Activated T-cell treated with anti-CD3 and anti-CD28 coated beads for 48 hours (primary cell): ENCODE results near the gene PTGR3.

ENCODE experiments used
- DNase-seq: peaks from one replicate; pipeline ENCODE4 v3.0.0-alpha.2; 2020; ENCODE audit warnings: low read depth

The PTGR3 gene

DNA sequence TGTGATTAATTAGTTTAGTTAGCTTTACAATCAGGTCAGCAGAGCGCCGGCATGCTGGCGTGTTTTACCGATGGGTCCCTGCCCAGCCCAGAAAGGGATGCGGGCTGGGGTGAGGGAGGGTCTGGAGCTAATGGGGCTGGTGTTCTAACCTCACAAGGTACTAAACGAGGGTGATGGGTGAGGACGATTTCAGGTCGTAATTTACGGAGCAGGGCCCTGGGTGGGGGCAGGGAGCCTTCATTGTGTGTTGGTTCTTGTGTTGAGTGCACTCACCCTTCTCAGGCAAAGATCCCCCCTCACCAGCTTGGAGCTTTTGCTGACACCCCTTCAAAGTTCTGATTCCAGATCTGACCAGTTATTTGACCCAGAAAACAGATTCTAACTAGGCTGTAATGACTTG, 39.5 kb downstream of the PTGR3 start:
- no peak for DNase-seq

- no peak for DNase-seq
Observed at GRCh38 chr18:75168619-75169018, 40.3 kb downstream of the PTGR3 start.

DNA sequence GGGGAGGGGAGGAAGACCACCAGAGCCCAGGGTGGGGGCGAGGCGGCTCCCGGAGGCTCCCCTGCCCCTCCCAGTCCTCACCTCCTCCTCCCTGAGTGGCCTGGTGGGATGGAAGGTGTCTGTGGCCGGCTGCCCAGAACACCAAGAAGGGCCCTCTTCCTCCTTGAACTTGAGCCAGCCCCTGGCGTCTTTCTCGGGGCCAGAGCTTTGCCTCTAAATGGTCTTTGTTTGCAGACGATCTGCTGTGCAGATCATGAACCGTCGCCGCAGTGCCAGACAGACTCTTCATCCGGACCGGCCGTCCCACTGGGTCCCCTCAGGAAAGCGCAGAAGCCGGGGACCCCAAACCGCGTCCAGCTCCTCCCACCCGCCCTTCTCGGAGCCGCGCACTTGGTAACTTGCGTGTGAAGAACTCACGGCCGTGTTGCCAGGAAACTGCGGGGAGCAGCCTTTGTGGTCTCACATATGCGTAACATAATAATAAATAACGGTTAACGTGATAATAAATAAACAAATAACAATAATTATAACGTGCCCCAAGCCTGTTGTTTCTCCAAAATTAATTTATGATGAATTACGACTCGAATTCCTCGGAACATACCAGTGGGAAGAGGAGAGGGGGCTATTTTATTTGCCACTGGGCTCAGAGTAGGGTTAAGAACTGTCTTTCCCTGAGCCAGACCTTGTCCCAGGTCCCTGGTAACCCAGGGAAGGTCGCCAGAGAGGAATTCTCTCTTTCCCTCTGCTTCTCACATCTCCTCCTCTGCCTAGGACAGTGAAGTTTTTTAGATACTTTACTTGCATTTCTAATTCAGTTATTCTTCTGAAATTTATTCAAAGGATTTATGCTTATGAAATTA, 41.0 kb downstream of the PTGR3 start:
- DNase-seq: no peak

- DNase-seq: no peak
Observed at GRCh38 chr18:75167137-75167536, 41.8 kb downstream of the PTGR3 start.

DNA sequence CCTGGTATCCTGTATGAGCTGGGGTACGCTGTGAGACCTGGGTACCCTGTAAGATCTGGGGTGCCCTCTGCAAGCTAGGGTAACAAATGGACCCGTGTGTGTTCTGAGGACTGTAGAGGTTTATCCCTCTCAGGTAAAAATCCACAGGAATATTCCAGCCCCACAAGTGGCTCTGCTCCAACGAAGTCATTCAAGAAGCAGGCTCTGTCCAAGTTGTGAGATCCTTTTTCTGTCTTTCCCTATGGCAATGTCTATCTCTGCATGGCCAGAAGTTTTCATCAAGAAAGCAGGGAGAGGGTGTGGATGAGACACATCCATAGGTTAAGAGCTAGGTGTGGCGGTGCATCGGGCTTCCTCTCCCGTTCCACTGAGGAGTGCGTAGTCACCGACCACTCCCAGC, 43.0 kb downstream of the PTGR3 start:
- DNase-seq: no peak

DNA sequence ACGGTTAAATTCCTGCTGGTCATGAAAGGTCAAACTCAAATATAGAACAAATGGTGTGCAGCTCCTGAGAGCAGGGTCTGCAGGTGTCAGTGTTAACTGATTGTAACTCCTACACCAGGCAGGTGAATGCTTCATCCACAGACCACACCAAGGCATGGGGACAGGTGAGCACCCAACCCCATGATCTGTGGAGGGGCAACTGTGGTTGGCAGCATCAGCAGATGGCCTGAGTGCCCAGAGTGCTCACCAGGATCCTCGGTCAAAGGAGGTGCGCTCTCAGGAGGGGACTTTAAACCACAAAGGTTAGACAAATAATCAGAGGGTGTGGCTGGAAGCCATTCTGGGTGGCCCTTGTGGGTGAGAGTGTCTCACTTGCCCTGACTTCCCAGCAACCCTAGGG, 44.5 kb downstream of the PTGR3 start:
- no peak for DNase-seq

- no peak for DNase-seq
Observed at GRCh38 chr18:75163736-75164135, 45.2 kb downstream of the PTGR3 start.

DNA sequence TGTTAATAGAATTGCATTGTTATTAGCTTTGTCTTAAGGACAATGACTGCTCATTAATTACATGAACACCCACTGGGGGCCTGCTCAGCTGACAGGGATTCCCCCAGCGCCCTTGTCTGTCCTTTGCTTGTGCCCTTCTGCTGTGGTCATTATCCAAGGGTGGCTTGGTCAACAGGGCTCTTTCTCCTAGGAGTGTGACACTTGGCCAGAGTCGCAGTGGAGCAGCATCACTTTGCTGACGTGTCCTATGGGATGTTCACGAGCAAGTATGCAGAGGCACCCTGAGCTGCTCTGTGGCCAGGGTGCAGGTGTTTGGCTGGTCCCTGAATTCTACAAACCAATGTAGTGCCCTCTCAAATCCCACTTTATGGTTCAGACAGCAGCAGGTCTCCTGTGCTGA, 46.0 kb downstream of the PTGR3 start:
- no peak for DNase-seq

DNA sequence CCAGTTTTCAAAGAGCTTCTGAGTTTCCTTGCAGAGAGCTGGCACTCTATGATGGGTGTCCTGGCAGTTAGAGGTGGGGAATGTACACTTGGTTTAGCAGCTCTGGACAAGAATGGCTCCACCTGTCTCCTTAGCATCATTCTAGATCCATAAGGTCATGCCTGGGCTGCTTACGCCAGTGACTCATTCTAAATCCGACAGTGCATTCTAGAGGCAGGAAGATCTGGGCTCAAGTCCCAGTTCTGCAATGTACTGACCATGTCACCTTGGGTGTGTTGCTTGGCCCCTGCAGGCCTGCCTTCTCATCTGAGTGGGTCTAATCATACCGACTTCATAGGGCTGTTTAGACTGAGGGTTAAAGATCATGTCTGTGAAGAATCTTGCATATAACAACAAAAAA, 46.5 kb downstream of the PTGR3 start:
- no peak for DNase-seq

DNA sequence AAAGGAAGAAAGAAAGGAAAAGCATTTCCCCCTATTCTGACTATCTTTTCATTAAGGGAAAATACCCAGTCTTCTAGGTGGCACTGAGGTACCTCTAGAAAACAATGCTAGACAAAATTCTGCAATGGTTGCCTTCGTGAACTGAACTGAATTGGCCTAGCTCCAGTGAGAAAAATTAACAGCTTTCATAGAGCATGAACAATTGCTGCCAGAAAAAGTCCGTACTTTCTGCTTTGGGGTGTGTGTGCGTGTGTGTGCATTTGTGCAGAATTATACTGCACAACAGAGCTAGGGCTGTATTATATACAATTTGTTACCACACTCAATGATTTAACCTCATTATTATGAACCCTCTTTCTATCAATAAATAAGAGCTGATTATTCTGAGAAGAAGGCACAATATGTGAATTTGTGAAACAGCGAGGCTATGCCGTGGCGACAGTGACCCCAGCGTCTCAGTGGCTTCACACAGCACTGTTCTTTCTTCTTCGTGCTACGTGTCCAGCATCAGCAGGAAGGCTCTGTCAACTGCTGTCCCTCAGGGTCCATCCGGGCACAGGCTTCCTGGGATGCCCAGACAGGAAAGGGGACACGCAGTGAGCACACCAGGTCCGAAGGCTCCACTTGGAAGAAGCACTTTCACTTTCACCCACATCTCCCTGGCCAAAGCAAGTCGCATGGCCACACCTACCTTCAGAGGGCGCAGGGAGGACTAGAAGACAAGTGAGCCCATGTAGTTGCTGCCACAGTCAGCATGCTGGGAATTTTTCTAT, 47.5 kb downstream of the PTGR3 start:
- no peak for DNase-seq

DNA sequence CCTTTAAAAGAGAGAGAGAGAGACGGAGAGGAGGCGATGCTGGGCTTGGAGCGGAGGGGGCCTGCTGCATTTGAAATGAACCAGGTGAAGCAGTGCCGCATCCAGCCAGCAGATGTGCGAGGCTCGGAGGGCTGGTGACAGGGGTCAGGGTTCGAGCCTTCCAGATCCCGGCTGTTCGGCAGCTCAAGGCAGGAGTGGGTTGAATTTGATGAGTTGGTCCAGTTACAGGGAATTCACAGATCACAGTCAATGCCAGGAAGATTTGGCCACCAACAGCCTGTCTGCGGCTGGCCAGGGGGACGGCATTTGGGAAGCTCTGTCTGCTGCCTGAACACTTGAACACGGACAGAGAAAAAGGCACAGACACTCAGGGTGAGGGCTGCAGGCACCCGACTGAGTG, 48.6 kb downstream of the PTGR3 start:
- DNase-seq: no peak

DNA sequence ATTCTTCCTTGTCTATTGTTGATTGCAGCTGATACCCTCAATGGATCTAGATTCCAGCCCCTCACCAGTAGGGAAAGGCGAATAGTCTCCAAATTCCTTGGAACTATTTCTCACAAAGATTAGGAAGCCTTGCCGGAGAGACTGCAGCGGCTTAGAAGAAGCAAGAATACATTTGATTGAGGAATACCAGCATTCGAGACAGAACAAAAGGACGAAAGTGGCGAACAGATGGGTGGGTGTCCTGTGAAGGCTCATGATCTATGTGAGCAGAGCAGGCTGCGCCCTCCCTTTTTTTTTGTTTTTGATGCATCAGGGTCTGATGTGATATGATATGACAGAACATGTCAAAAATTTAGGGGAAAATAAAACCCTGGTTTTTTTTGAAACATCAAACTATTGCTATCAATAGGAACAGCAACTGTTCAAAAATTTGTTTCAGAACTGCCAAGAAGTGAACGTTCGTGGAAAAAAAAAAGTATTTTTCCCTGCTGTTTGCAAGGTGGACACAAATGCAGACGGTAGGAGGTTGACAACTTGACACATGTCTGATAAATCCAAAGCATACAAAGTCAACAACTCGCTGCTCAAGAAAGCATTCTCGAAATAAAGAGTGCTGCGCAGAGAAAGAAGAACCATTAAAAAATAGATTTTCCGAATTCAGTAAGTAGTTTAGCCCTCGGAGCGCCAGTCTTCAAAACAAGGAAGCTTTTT, 49.1 kb downstream of the PTGR3 start:
- no peak for DNase-seq

DNA sequence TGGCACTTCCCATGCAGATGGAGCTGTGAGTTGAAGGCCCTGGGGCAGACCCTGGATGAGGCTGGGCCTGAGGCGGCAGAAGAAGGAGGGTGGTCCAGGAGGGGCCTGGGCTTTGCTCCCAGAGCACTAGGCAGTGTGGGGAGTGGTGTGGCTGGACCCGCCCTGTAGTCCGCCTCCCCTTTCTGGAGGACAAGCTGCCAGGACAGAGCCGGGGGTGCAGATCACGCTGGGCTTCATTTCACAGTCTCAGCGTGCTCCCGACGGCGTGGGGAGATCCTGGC, 49.8 kb downstream of the PTGR3 start:
- DNase-seq: no peak
